HepG2 (cell line): Measurements from ENCODE around the gene SPAG4. TPM values are rescaled to one million over a fixed set of nuclear protein-coding genes. Genes with fewer than 3 reads are reported as not detected.

Experiments
- E2F1 ChIP-seq: sonication (generic); formaldehyde crosslinking; IDR thresholded peaks from 2 replicates; pipeline ENCODE4 v1.5.0; 2020; ENCODE audit warnings: missing genetic modification reagents
- SMYD3 ChIP-seq: sonication (generic); formaldehyde crosslinking; IDR thresholded peaks from 2 replicates; pipeline ENCODE4 v1.8.1; 2023; ENCODE audit warnings: mild to moderate bottlenecking, missing genetic modification reagents
- ZBTB20 ChIP-seq: sonication (generic); formaldehyde crosslinking; IDR thresholded peaks from 2 replicates; pipeline ENCODE4 v1.8.1; 2023; ENCODE audit warnings: missing genetic modification reagents, low read depth, mild to moderate bottlenecking, borderline replicate concordance
- ZBTB44 ChIP-seq: sonication (generic); formaldehyde crosslinking; IDR thresholded peaks from 2 replicates; pipeline ENCODE4 v1.4.0; 2020; ENCODE audit warnings: missing genetic modification reagents
- ZNF17 ChIP-seq: sonication (generic); formaldehyde crosslinking; IDR thresholded peaks from 2 replicates; pipeline ENCODE4 v1.5.0; 2020; ENCODE audit warnings: mild to moderate bottlenecking, missing genetic modification reagents
- ZNF550 ChIP-seq: sonication (generic); formaldehyde crosslinking; IDR thresholded peaks from 2 replicates; pipeline ENCODE4 v1.4.0; 2020; ENCODE audit warnings: mild to moderate bottlenecking, missing genetic modification reagents, borderline replicate concordance
- ZNF589 ChIP-seq: sonication (generic); formaldehyde crosslinking; conservative IDR thresholded peaks from 2 replicates; pipeline ENCODE4 v1.8.0; 2022; ENCODE audit warnings: mild to moderate bottlenecking, moderate library complexity, missing genetic modification reagents
- ZNF878 ChIP-seq: sonication (generic); formaldehyde crosslinking; IDR thresholded peaks from 2 replicates; pipeline ENCODE4 v1.8.1; 2023; ENCODE audit warnings: mild to moderate bottlenecking, missing genetic modification reagents, moderate library complexity
- polyA plus RNA-seq, 8 experiments: library from polyadenylated mRNA; depleted of rRNA in 3 of 8; stranded (reverse) in 7 of 8; unstranded in 1 of 8; fragments of >200 nt; fragmentation: Illumina TruSeq in 4 of 8; extraction: Trizol in 4 of 8; gene quantifications; 2 replicates each; pipeline versions ENCODE4 v1.2.1 to v1.2.3, GENCODE V29; 2011 to 2016; ENCODE audit warnings: low read depth in 4 of 8, missing spikeins in 1 of 8, mixed read lengths in 1 of 8; ENCODE audit not compliant: insufficient read depth in 1 of 8
- total RNA-seq, 5 experiments: library from RNA; depleted of rRNA; stranded (reverse); fragments of >200 nt; fragmentation: Illumina TruSeq; extraction: Trizol; gene quantifications; 2 replicates each; pipeline ENCODE4 v1.2.3, GENCODE V29; 2016; ENCODE audit warnings: low read depth in 1 of 5
- TF ChIP-seq, protein P1 (sequence below): sonication (generic); formaldehyde crosslinking; IDR thresholded peaks from 2 replicates; pipeline ENCODE4 v1.5.0; 2020; ENCODE audit warnings: mild to moderate bottlenecking, missing genetic modification reagents, borderline replicate concordance
- TF ChIP-seq, protein P2 (sequence below): sonication (generic); formaldehyde crosslinking; IDR thresholded peaks from 2 replicates; pipeline ENCODE4 v1.4.0; 2020; ENCODE audit warnings: missing genetic modification reagents, borderline replicate concordance

Gene SPAG4
- total and polyA plus RNA-seq, 2 of the 13 experiments (the other 11 are each of a cell fraction or from before 2014, with no cell fraction given), result 5.8 to 137 TPM

DNA sequence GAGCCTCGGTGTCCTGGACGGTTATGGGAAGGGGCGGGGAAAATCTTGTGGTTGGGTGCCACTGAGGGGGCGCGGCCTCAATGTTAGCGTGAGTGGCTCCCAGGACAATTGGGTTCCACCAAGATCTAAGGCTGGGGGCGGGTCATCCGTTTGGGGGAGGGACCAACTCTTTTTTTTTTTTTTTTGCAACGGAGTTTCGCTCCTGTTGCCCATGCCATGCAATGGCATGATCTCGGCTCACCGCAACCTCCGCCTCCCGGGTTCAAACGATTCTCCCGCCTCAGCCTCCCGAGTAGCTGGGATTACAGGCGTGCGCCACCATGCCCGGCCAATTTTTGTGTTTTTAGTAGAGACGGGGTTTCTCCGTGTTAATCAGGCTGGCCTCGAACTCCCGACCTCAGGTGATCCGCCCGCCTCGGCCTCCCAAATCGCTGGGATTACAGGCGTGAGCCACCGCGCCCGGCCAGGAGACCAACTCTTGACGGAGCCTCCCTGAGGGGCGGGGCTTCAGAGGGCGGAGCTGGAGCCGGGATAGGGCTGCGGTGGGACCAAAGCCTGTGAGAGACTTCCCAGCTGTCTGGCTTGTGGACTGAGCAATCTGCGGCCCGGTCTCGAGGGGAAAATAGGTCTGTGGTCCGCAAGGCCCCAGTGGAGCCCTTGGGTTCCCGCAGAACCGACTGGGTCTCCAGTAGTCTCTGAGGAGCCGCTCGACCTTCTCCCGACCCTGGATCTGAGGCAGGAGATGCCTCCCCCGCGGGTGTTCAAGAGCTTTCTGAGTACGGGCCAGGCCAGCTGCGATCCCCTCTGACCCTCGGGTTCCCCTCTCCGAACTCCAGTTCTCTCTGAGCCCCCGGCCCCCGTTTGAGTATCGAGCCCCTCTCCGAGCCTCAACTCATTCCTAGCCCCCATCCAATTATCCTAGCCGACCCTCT, 1.1 kb downstream of the SPAG4 start (continued):
- TF ChIP-seq, protein P1, sequence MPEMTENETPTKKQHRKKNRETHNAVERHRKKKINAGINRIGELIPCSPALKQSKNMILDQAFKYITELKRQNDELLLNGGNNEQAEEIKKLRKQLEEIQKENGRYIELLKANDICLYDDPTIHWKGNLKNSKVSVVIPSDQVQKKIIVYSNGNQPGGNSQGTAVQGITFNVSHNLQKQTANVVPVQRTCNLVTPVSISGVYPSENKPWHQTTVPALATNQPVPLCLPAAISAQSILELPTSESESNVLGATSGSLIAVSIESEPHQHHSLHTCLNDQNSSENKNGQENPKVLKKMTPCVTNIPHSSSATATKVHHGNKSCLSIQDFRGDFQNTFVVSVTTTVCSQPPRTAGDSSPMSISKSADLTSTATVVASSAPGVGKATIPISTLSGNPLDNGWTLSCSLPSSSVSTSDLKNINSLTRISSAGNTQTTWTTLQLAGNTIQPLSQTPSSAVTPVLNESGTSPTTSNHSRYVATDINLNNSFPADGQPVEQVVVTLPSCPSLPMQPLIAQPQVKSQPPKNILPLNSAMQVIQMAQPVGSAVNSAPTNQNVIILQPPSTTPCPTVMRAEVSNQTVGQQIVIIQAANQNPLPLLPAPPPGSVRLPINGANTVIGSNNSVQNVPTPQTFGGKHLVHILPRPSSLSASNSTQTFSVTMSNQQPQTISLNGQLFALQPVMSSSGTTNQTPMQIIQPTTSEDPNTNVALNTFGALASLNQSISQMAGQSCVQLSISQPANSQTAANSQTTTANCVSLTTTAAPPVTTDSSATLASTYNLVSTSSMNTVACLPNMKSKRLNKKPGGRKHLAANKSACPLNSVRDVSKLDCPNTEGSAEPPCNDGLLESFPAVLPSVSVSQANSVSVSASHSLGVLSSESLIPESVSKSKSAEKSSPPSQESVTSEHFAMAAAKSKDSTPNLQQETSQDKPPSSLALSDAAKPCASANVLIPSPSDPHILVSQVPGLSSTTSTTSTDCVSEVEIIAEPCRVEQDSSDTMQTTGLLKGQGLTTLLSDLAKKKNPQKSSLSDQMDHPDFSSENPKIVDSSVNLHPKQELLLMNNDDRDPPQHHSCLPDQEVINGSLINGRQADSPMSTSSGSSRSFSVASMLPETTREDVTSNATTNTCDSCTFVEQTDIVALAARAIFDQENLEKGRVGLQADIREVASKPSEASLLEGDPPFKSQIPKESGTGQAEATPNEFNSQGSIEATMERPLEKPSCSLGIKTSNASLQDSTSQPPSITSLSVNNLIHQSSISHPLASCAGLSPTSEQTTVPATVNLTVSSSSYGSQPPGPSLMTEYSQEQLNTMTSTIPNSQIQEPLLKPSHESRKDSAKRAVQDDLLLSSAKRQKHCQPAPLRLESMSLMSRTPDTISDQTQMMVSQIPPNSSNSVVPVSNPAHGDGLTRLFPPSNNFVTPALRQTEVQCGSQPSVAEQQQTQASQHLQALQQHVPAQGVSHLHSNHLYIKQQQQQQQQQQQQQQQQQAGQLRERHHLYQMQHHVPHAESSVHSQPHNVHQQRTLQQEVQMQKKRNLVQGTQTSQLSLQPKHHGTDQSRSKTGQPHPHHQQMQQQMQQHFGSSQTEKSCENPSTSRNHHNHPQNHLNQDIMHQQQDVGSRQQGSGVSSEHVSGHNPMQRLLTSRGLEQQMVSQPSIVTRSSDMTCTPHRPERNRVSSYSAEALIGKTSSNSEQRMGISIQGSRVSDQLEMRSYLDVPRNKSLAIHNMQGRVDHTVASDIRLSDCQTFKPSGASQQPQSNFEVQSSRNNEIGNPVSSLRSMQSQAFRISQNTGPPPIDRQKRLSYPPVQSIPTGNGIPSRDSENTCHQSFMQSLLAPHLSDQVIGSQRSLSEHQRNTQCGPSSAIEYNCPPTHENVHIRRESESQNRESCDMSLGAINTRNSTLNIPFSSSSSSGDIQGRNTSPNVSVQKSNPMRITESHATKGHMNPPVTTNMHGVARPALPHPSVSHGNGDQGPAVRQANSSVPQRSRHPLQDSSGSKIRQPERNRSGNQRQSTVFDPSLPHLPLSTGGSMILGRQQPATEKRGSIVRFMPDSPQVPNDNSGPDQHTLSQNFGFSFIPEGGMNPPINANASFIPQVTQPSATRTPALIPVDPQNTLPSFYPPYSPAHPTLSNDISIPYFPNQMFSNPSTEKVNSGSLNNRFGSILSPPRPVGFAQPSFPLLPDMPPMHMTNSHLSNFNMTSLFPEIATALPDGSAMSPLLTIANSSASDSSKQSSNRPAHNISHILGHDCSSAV (CRISPR knock-in tag), result no peak
- TF ChIP-seq ZNF550 (CRISPR knock-in tag) (0 out of 2 replicates have a peak, but pooled peaks have one; percentile 12), ZNF589 (CRISPR knock-in tag) (no peak; the same call in 1 of the 2 replicates), ZNF17 (0 out of 2 replicates have a peak, but pooled peaks have one; percentile 75), ZNF878 (CRISPR knock-in tag) (no peak; the same call in 1 of the 2 replicates), E2F1 (CRISPR knock-in tag) (peak; percentile 49; the same call in 1 of the 2 replicates), ZBTB44 (CRISPR knock-in tag) (0 out of 2 replicates have a peak, but pooled peaks have one; percentile 86), SMYD3 (CRISPR knock-in tag) (no peak; the same call in 1 of the 2 replicates), ZBTB20 (CRISPR knock-in tag) (no peak; the same call in 1 of the 2 replicates)
- TF ChIP-seq, protein P2, sequence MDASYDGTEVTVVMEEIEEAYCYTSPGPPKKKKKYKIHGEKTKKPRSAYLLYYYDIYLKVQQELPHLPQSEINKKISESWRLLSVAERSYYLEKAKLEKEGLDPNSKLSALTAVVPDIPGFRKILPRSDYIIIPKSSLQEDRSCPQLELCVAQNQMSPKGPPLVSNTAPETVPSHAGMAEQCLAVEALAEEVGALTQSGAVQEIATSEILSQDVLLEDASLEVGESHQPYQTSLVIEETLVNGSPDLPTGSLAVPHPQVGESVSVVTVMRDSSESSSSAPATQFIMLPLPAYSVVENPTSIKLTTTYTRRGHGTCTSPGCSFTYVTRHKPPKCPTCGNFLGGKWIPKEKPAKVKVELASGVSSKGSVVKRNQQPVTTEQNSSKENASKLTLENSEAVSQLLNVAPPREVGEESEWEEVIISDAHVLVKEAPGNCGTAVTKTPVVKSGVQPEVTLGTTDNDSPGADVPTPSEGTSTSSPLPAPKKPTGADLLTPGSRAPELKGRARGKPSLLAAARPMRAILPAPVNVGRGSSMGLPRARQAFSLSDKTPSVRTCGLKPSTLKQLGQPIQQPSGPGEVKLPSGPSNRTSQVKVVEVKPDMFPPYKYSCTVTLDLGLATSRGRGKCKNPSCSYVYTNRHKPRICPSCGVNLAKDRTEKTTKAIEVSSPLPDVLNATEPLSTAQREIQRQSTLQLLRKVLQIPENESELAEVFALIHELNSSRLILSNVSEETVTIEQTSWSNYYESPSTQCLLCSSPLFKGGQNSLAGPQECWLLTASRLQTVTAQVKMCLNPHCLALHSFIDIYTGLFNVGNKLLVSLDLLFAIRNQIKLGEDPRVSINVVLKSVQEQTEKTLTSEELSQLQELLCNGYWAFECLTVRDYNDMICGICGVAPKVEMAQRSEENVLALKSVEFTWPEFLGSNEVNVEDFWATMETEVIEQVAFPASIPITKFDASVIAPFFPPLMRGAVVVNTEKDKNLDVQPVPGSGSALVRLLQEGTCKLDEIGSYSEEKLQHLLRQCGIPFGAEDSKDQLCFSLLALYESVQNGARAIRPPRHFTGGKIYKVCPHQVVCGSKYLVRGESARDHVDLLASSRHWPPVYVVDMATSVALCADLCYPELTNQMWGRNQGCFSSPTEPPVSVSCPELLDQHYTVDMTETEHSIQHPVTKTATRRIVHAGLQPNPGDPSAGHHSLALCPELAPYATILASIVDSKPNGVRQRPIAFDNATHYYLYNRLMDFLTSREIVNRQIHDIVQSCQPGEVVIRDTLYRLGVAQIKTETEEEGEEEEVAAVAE (CRISPR knock-in tag), result peak; percentile 44; the same call in 1 of the 2 replicates
